Thyroid gland (tissue), 4 donors: ENCODE measurements around the gene CFAP210. TPM values are rescaled to one million over a fixed set of nuclear protein-coding genes. Genes with fewer than 3 reads are reported as not detected.
"Not testable (repeated sequence)": the region's sequence is repeated elsewhere in the genome, so short reads cannot be mapped to it uniquely, and the experiment has no call there.

Experiments
- DNase-seq, 2 donors: peaks; one replicate each; pipeline ENCODE4 v3.0.0-alpha.2; 2019
- H3K27ac ChIP-seq, 3 donors: fragments of 200-600 bp; sonication (generic); 1 replicate in 2 of 3; 2 replicates in 1 of 3; pipeline ENCODE4 v1.5.1; 2016 to 2019; ENCODE audit warnings: mild to moderate bottlenecking in 1 of 3, moderate library complexity in 1 of 3
- H3K27me3 ChIP-seq: fragments of 200-600 bp; sonication (generic); one replicate; pipeline ENCODE4 v1.5.1; 2019
- H3K36me3 ChIP-seq, 2 donors: fragments of 200-600 bp; sonication (generic); one replicate each; pipeline ENCODE4 v1.5.1; 2016 to 2019
- H3K4me1 ChIP-seq, 2 donors: fragments of 200-600 bp; sonication (generic); one replicate each; pipeline ENCODE4 v1.5.1; 2017 to 2019
- H3K4me3 ChIP-seq, 3 donors: fragments of 200-600 bp; sonication (generic); replicated peaks in 1 of 3; 1 replicate in 2 of 3; 2 replicates in 1 of 3; pipeline ENCODE4 v1.5.1; 2016; ENCODE audit warnings: mild to moderate bottlenecking in 1 of 3
- H3K9me3 ChIP-seq: fragments of 200-600 bp; sonication (generic); one replicate; pipeline ENCODE4 v1.5.1; 2017
- CTCF ChIP-seq, 6 experiments: fragments of 200-600 bp in 3 of 6; fragments of 450-650 bp in 3 of 6; sonication (generic) in 3 of 6; IDR thresholded peaks; one replicate each; pipeline ENCODE4 v1.5.1; 2016 to 2019; ENCODE audit warnings: antibody characterized with exemption in 6 of 6, mild to moderate bottlenecking in 2 of 6, inconsistent platforms in 1 of 6, moderate library complexity in 1 of 6
- POLR2A ChIP-seq, 2 donors: fragments of 450-650 bp; IDR thresholded peaks; one replicate each; pipeline ENCODE4 v1.6.1; 2017; ENCODE audit warnings: antibody characterized with exemption in 2 of 2, mild to moderate bottlenecking in 2 of 2, moderate library complexity in 1 of 2
- WGBS, 2 donors: methylation state at CpG; one replicate each; pipeline ENCODE4 v1.1.5; 2017; 5-methylcytosine and 5-hydroxymethylcytosine counted together
- intact Hi-C: fragments of 100-400 bp; cut with DNase I; formaldehyde crosslinking; loops from one replicate; pipeline ENCODE4 v1.15.1; 2023
- small RNA-seq: library from RNA; depleted of rRNA; stranded (forward); fragments of <200 nt; gene quantifications from one replicate; pipeline ENCODE3, GENCODE V24; 2016
- total RNA-seq, 4 donors: library from RNA; depleted of rRNA; stranded (reverse); fragments of >200 nt; gene quantifications; one replicate each; pipeline ENCODE4 v1.2.3, GENCODE V29; 2016

The CFAP210 gene
- total RNA-seq, 4 donors from 2014 or later = 1.6 TPM; not detected in 2

- Histone ChIP-seq H3K27me3 (no peaks in the 10 kb centered on the region), H3K27ac (no peak overlapping the region), H3K36me3 (peaks cover 37 to 54% of the 10 kb centered on the region in 2 donors), H3K9me3 (no peaks in the 10 kb centered on the region), H3K4me3 (no peak overlapping the region), H3K4me1 (no peaks in the 10 kb centered on the region)
- TF ChIP-seq POLR2A (IDR thresholded peaks at IDR 0.05) = no peak
- no peak for TF ChIP-seq CTCF (IDR thresholded peaks at IDR 0.05)
- DNase-seq = no peak
- 84 to 98% methylated on average over 2 of the region's 2 CpGs for WGBS, 2 donors
- intact Hi-C loops = no loop called here
Observed at GRCh38 chr2:169613876-169614275, 80.3 kb downstream of the CFAP210 start.

- 86 to 89% methylated on average over 2 of the region's 2 CpGs for WGBS, 2 donors
- intact Hi-C loops = no loop called here
- no peak overlapping the region for H3K4me3 ChIP-seq
- no peak for DNase-seq
- TF ChIP-seq CTCF (IDR thresholded peaks at IDR 0.05) = no peak
- no peak for TF ChIP-seq POLR2A (IDR thresholded peaks at IDR 0.05)
- H3K27ac ChIP-seq = no peak overlapping the region
- peaks cover 43 to 48% of the 10 kb centered on the region in 2 donors for H3K36me3 ChIP-seq
- no peaks in the 10 kb centered on the region for H3K9me3 ChIP-seq
- no peaks in the 10 kb centered on the region for H3K4me1 ChIP-seq
- H3K27me3 ChIP-seq = no peaks in the 10 kb centered on the region
Observed at GRCh38 chr2:169609264-169609663, 84.9 kb downstream of the CFAP210 start.

GRCh38 chr2:169599568-169599967 is 94.6 kb downstream of the CFAP210 start:
- Histone ChIP-seq H3K27ac (no peak overlapping the region), H3K27me3 (no peaks in the 10 kb centered on the region), H3K9me3 (no peaks in the 10 kb centered on the region), H3K4me3 (no peak overlapping the region), H3K36me3 (peaks cover 0 to 3% of the 10 kb centered on the region in 2 donors), H3K4me1 (no peaks in the 10 kb centered on the region)
- TF ChIP-seq POLR2A (IDR thresholded peaks at IDR 0.05) (no peak), CTCF (IDR thresholded peaks at IDR 0.05) (no peak)
- intact Hi-C loops = no loop called here
- DNase-seq = no peak

GRCh38 chr2:169598982-169599381 is 95.2 kb downstream of the CFAP210 start:
- intact Hi-C loops = no loop called here
- no peaks in the 10 kb centered on the region for H3K36me3 ChIP-seq

GRCh38 chr2:169596546-169596945 is 97.7 kb downstream of the CFAP210 start:
- intact Hi-C loops, H3K9me3 ChIP-seq, H3K36me3 ChIP-seq, DNase-seq, H3K27me3 ChIP-seq, H3K27ac ChIP-seq, H3K4me3 ChIP-seq, H3K4me1 ChIP-seq: not testable (repeated sequence)
- 83 to 99% methylated on average over 7 of the region's 7 CpGs for WGBS, 2 donors

More at GRCh38 chr2:169598982-169599381, 95.2 kb downstream of the CFAP210 start:
- WGBS, 2 donors = 95 to 97% methylated on average over 2 of the region's 2 CpGs
- DNase-seq = no peak
- Histone ChIP-seq H3K4me1 (no peaks in the 10 kb centered on the region), H3K4me3 (no peak overlapping the region), H3K27ac (no peak overlapping the region), H3K9me3 (no peaks in the 10 kb centered on the region), H3K27me3 (no peaks in the 10 kb centered on the region)
- no peak for TF ChIP-seq POLR2A (IDR thresholded peaks at IDR 0.05)
- TF ChIP-seq CTCF (IDR thresholded peaks at IDR 0.05) = no peak

Small RNAs within 50 kb of the gene (small RNA-seq; reads per million reads assigned to genes)
- not detected for gene RF00432

Other genes with a start within 250 kb of the CFAP210 start
- gene BBS5, start 214.9 kb downstream of the CFAP210 start, total RNA-seq = 10 to 100 TPM; 10.5 to 20.7 (median 17.5) TPM
- 1 to 10 TPM; 1.9 to 4.9 (median 2.7) TPM for gene KLHL41, start 184.7 kb downstream of the CFAP210 start, total RNA-seq
- gene FASTKD1, start 120.5 kb downstream of the CFAP210 start, total RNA-seq = 10 to 100 TPM; 32.8 to 45.3 (median 34.3) TPM
- gene PPIG, start 110.1 kb downstream of the CFAP210 start, total RNA-seq = 10 to 100 TPM; 38.5 to 54.0 (median 46.3) TPM
- 10 to 100 TPM; 12.1 to 20.0 (median 13.2) TPM for gene PHOSPHO2, start 64 bp upstream of the CFAP210 start, total RNA-seq
- 10 to 100 TPM in 2 of 4 donors, 1 to 10 TPM in 2; 7.2 to 14.0 (median 10.3) TPM for gene KLHL23, start 39.4 kb upstream of the CFAP210 start, total RNA-seq
- gene SSB, start 104.5 kb upstream of the CFAP210 start, total RNA-seq = 100 to 1,000 TPM in 2 of 4 donors, 10 to 100 TPM in 2; 58.8 to 157 (median 102) TPM
- gene METTL5, start 130.5 kb upstream of the CFAP210 start, total RNA-seq = 10 to 100 TPM; 49.8 to 77.3 (median 57.4) TPM
- gene UBR3, start 133.0 kb upstream of the CFAP210 start, total RNA-seq = 100 to 1,000 TPM; 101 to 192 (median 114) TPM